Peyer's patch (tissue), 4 donors: ENCODE measurements around the gene VASH1. TPM values are rescaled to one million over a fixed set of nuclear protein-coding genes. Genes with fewer than 3 reads are reported as not detected.

Experiments used
- DNase-seq, 3 donors: peaks; one replicate each; pipeline ENCODE4 v3.0.0-alpha.2; 2017 to 2019
- H3K27ac ChIP-seq, 4 donors: fragments of 200-600 bp; sonication (generic); one replicate each; pipeline ENCODE4 v1.5.1; 2016 to 2019
- H3K27me3 ChIP-seq, 2 donors: fragments of 200-600 bp; sonication (generic); one replicate each; pipeline ENCODE4 v1.5.1; 2019
- H3K36me3 ChIP-seq, 3 donors: fragments of 200-600 bp; sonication (generic); one replicate each; pipeline ENCODE4 v1.5.1; 2016 to 2019
- H3K4me1 ChIP-seq, 4 donors: fragments of 200-600 bp; sonication (generic); one replicate each; pipeline ENCODE4 v1.5.1; 2016 to 2019
- H3K4me3 ChIP-seq, 4 donors: fragments of 200-600 bp; sonication (generic); 1 replicate in 3 of 4; 2 replicates in 1 of 4; pipeline ENCODE4 v1.5.1; 2016 to 2019; ENCODE audit warnings: mild to moderate bottlenecking in 1 of 4
- H3K9me3 ChIP-seq, 4 donors: fragments of 200-600 bp; sonication (generic); one replicate each; pipeline ENCODE4 v1.5.1; 2016 to 2019; ENCODE audit warnings: mild to moderate bottlenecking in 1 of 4
- CTCF ChIP-seq, 6 experiments: fragments of 450-650 bp in 4 of 6; fragments of 200-600 bp in 2 of 6; sonication (generic) in 1 of 6; IDR thresholded peaks; one replicate each; pipeline ENCODE4 v1.5.1; 2017 to 2019; ENCODE audit warnings: antibody characterized with exemption in 6 of 6, mild to moderate bottlenecking in 3 of 6, moderate library complexity in 1 of 6
- POLR2A ChIP-seq, 2 donors: fragments of 450-650 bp; IDR thresholded peaks; one replicate each; pipeline ENCODE4 v1.5.1; 2017; ENCODE audit warnings: antibody characterized with exemption in 2 of 2, mild to moderate bottlenecking in 2 of 2, moderate library complexity in 2 of 2
- total RNA-seq, 4 donors: library from RNA; depleted of rRNA; stranded (reverse); fragments of >200 nt; gene quantifications; one replicate each; pipeline ENCODE4 v1.1.0, GENCODE V29; 2016

The VASH1 gene
- total RNA-seq, 4 donors from 2014 or later, result 1.6 to 33.0 (median 3.2) TPM

GRCh38 chr14:76828339-76829012, 67.2 kb downstream of the VASH1 start:
- no peaks in the 10 kb centered on the region for H3K36me3 ChIP-seq
- H3K4me3 ChIP-seq, result no peak overlapping the region
- TF ChIP-seq CTCF (IDR thresholded peaks at IDR 0.05) (no peak), POLR2A (IDR thresholded peaks at IDR 0.05) (no peak)
- H3K27me3 ChIP-seq, result no peaks in the 10 kb centered on the region
- DNase-seq, result no peak
- H3K9me3 ChIP-seq, result no peaks in the 10 kb centered on the region
- H3K27ac ChIP-seq, result no peak overlapping the region
- H3K4me1 ChIP-seq, result no peaks in the 10 kb centered on the region

- Histone ChIP-seq H3K36me3 (no peaks in the 10 kb centered on the region), H3K27ac (no peak overlapping the region), H3K4me1 (no peaks in the 10 kb centered on the region), H3K9me3 (no peaks in the 10 kb centered on the region), H3K27me3 (no peaks in the 10 kb centered on the region), H3K4me3 (no peak overlapping the region)
- DNase-seq, result no peak
- TF ChIP-seq CTCF (IDR thresholded peaks at IDR 0.05), result no peak
- TF ChIP-seq POLR2A (IDR thresholded peaks at IDR 0.05), result no peak
These were observed 67.7 kb downstream of the VASH1 start for GRCh38 chr14:76829013-76829365.

DNA sequence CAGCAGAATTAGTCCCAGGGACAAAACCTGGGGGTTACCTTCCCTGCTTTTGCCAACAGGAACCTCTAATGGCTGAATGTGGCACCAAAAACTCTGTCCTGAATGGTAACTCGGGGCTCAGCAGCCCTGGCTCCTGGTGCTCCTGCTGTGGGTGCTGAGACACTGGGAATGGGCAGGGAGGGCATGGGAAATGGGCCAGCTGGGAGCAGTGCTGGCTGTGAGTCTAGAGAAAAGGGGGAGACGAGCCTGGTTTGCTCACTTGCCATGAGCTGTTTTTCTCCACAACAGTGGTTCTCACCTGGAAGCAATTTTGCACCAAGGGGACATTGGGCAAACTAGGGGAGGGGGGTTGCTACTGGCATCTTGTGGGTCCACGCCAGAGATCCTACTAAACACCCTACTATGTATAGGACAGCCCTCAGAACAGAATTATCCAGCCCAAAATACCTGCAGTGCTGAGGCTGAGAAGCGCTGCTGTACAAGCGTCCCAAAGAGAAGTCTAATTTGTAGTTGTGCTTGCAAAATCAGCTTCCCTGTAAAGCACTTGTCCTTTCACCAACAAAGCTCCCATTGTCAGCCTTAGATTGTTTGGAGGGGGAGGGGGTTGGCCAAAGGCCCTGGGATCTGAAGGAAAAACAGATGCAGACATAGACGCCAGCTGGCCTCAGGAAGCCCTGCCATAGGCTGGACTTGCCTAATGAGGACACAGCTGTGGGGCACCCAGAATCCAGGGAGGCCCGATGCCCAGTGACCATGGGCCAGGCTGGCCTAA, 68.6 kb downstream of the VASH1 start:
- no peak for DNase-seq
- Histone ChIP-seq H3K9me3 (no peaks in the 10 kb centered on the region), H3K4me1 (no peaks in the 10 kb centered on the region), H3K36me3 (no peaks in the 10 kb centered on the region), H3K27ac (no peak overlapping the region), H3K27me3 (no peaks in the 10 kb centered on the region), H3K4me3 (no peak overlapping the region)
- no peak for TF ChIP-seq POLR2A (IDR thresholded peaks at IDR 0.05)
- TF ChIP-seq CTCF (IDR thresholded peaks at IDR 0.05), result no peak

DNA sequence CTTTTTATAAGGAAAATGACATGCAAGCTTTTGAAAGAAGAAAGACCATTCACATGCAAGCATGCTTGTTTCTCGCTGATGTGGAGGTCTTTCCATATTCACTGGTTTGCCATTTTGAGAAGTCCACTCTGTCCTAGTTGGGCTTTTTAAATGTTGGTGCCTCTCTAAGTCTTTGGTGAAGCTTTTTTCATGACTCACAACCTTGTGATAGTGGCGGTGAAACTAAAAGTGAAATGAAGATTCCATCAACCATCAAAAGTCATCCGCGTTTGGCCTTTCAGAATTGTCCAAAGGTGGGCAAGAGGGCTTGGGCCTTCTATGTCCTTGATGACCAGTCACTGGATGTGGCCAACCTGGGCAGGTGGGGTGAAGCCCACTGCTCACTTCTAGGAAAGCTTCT, 69.3 kb downstream of the VASH1 start:
- no peaks in the 10 kb centered on the region for H3K9me3 ChIP-seq
- H3K27ac ChIP-seq, result no peak overlapping the region
- no peaks in the 10 kb centered on the region for H3K27me3 ChIP-seq
- DNase-seq, result no peak
- no peak for TF ChIP-seq POLR2A (IDR thresholded peaks at IDR 0.05)
- no peak for TF ChIP-seq CTCF (IDR thresholded peaks at IDR 0.05)
- no peaks in the 10 kb centered on the region for H3K36me3 ChIP-seq
- no peak overlapping the region for H3K4me3 ChIP-seq
- no peaks in the 10 kb centered on the region for H3K4me1 ChIP-seq

DNA sequence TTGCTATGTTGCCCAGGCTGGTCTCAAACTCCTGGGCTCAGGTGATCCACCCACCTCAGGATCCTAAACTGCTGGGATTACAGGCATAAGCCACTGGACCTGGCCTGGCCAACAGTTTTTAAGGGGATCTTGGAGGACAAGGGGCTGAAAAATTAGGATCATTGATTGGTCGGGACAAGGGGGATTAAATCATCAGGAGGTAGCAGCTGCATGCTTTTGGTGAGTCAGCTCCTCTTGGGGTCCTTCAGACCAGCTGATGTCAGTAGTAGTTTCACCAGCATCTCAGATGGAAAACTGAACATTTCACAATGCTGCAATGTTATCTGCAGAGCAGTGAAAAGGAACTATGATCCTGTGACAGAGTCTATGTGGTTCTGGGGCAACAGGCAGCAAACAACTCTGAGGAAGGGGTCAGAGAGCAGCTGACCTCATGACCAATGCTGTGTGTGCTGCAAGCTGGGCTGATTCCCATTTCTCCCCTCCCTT, 71.3 kb downstream of the VASH1 start:
- Histone ChIP-seq H3K9me3 (no peaks in the 10 kb centered on the region), H3K36me3 (no peaks in the 10 kb centered on the region), H3K4me3 (no peak overlapping the region), H3K27ac (no peak overlapping the region), H3K4me1 (no peaks in the 10 kb centered on the region), H3K27me3 (no peaks in the 10 kb centered on the region)
- TF ChIP-seq CTCF (IDR thresholded peaks at IDR 0.05) (no peak), POLR2A (IDR thresholded peaks at IDR 0.05) (no peak)
- no peak for DNase-seq

Other genes starting within 250 kb of the VASH1 start
- gene ANGEL1, start 51.4 kb downstream of the VASH1 start, total RNA-seq, result 10 to 100 TPM in 3 of 4 donors, 1 to 10 TPM in 1; 9.8 to 15.7 (median 13.0) TPM
- not detected for gene LRRC74A, start 64.9 kb downstream of the VASH1 start, total RNA-seq